GM18507 (cell line): ENCODE measurements around the gene FZD4.
"Not testable (repeated sequence)": the region's sequence is repeated elsewhere in the genome, so short reads cannot be mapped to it uniquely, and the experiment has no call there.

Source experiments
- DNase-seq: peaks from one replicate; pipeline ENCODE4 v3.0.0; 2011; ENCODE audit warnings: low read depth; ENCODE audit not compliant: insufficient read length; ENCODE audit errors: extremely low spot score
- FAIRE-seq: peaks from 2 replicates; lab custom pipeline; 2011; peaks lifted over from hg19 to GRCh38; lab: Jason Lieb, UNC

FZD4 gene

GRCh38 chr11:86978247-86978646 lies 23.1 kb upstream of the FZD4 start:
- DNase-seq (no peak), FAIRE-seq (no peak)

GRCh38 chr11:86977441-86978050 lies 22.4 kb upstream of the FZD4 start:
- no peak for DNase-seq
- no peak for FAIRE-seq

DNA sequence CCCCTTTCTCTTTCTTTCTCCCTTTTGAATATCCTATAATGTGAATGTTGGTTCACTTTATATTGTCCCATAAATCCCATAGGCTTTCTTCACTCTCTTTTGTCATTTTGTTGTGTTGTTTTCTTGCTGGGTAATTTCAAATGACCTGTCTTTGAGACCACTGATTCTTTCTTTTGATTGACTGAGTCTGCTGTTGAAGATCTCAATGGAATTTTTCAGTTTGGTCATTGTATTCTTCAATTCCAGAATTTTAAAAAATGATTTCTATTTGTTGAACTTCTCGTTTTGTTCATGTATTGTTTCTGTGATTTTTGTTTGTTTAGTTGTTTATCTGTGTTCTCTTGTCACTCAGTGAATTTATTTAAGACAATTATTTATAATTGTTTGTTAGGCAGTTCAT lies 17.5 kb upstream of the FZD4 start:
- DNase-seq (no peak), FAIRE-seq (no peak)

DNA sequence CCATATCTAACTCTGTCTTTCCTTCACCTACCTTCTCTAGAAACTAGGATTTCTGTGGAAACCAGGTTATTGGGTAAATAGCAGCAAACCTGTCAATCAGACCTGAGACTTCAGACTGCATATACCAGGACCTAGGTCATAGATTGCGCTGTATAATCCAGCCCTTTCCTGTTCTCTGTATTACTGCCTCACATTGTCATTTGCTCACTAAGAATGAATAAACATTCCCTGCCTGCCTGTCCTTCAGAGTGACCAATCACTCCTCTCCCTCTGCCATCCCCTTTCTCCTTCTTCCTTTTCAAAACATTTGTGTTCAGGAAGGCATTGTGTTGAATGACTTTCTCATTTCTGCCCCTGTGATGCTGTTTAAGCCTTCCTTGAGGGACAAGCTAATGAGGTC lies 14.1 kb upstream of the FZD4 start:
- no peak for DNase-seq
- FAIRE-seq = no peak

GRCh38 chr11:86967601-86968000 lies 12.4 kb upstream of the FZD4 start:
- FAIRE-seq, DNase-seq: not testable (repeated sequence)

GRCh38 chr11:86957976-86958646 lies 2.9 kb upstream of the FZD4 start:
- FAIRE-seq (no peak), DNase-seq (no peak)

DNA sequence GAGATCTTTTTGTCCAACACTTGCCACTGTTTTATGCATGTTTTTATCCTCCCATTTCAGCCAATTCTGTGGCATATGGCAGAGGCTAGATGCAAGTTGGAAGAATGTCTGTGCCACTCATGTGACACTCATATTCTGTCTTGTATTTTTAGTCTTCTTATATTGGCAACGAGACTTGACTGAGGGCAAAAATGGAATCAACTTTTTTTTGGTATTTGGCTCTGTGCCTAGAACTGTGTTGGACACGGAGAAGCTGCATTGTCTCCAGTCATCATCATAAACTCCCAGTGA lies 1.7 kb upstream of the FZD4 start:
- DNase-seq (no peak), FAIRE-seq (no peak)

DNA sequence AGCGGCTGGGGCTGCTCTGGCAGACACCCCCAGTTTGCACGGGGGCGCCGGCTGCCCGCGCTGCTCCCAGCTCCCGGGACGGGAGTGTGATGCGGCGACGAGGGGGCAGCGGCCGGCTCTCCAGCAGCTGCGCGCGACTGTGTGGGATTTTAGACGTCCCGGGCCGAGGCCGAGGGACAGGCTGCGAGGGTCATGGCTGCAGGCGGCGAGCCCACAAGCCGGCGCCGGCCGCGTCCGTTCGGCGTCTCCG lies 159 bp downstream of the FZD4 start:
- FAIRE-seq (no peak), DNase-seq (no peak)

DNA sequence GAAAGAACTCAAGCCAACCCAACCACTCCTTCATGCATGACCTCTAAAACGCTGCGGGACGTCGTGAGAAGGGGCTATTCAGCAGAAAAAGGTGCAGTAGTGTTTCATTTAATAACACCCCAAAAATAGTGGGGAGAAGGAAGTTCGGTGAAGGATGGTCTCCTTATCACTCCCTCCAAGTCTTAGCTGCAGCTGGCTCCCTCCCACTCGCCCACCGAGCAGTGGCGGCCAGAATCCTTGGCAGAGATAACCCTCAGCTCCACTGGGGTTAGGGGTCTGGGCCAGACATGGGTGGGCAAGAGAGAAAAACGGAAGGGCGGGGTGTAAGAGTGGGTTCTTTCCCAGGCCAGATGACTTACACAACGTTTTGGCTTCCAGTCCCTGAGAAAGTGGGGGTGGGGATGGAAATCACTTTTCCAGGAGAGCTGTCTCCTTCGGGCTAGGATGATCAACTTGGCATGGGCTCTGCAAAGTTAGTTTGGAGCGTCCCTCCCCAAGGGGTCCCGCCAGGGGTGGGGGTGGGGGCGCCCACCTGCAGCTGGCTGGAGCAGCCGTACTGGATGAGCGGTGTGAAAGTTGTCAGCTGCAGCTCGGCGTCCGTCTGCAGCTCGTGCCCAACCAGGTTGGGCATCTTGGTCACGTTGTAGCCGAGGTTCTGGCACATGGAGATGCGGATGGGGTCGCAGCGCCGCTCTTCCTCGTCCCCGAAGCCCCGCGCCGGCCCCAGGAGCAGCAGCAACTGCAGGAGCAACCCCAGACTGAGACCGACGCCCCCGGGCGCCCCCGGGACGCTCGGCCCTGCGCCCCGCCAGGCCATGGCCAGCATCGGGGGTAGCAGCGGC lies 705 bp downstream of the FZD4 start:
- FAIRE-seq (no peak), DNase-seq (no peak)

DNA sequence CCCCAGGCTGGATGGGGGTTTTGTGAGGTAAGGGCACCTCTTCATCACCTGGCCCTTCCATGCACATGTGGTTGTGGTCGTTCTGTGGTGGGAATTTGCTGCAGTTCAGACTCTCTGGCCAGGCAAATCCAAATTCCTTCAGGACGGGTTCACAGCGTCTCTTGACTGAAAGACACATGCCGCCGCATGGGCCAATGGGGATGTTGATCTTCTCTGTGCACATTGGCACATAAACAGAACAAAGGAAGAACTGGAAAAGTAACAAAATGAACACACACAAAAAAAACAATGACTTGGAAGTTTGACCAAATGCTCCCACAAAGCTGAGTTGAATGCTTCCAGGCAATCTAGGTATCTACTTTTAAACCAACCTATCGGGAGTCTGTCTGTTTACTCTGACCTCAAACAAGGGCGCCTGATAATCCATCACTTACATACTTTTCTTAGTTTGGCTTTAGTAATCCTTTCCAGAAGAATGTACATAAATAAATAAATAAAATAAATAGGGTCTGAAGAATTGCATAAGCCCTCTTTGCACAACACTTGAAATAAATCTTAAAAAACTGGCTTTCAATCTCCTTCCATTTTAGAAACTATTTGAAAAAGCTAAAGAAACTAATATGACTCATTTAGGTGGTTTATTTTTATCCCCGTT lies 2.8 kb downstream of the FZD4 start:
- DNase-seq = no peak
- FAIRE-seq = no peak

DNA sequence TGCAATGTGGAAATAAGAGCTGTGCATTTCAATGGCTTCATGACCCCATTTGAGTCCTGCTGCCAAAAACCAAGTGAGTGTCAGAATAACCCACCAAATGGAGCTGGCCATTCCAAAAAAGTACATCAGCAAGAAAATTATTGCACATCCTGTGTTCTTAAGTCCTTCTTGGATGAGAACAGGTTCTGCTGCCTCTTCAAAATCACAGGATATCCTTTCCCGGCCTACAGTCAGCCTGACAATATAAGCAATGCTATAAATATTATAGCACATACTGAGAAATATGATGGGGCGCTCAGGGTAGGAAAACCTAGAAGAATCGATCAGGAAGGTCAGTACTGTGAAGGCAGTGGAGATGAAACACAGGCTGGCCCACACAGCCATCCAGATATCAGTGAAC lies 3.5 kb downstream of the FZD4 start:
- FAIRE-seq (no peak), DNase-seq (no peak)

GRCh38 chr11:86950661-86950995 lies 4.6 kb downstream of the FZD4 start:
- FAIRE-seq = no peak
- DNase-seq = no peak

- no peak for DNase-seq
- no peak for FAIRE-seq
Observed at GRCh38 chr11:86949995-86950660, 5.1 kb downstream of the FZD4 start.

- DNase-seq (no peak), FAIRE-seq (no peak)
Observed at GRCh38 chr11:86948733-86949132, 6.5 kb downstream of the FZD4 start.

DNA sequence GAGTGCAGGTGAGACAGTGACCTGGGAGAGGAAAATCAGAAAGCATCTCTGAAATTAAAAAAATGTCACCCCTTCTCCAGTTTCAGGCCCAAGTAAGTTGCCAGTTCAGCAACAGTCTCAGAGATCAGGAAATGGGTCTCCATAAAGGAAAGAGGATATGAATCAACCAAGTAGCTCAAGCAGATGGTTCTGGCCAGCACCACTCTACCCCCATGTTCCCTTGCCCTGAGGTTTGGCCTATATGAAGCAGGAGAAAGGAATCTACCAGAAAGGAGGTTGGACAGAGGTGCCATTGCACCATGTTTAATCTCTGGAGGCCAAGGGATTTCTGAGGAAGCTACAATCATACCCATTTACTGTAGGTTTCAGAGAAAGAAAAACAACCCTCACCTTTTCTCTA lies 7.7 kb downstream of the FZD4 start:
- FAIRE-seq (no peak), DNase-seq (no peak)

- not testable (repeated sequence) for FAIRE-seq, DNase-seq
Observed at GRCh38 chr11:86943505-86943904, 11.7 kb downstream of the FZD4 start.

- FAIRE-seq (no peak), DNase-seq (no peak)
Observed at GRCh38 chr11:86941871-86942599, 13.2 kb downstream of the FZD4 start.

DNA sequence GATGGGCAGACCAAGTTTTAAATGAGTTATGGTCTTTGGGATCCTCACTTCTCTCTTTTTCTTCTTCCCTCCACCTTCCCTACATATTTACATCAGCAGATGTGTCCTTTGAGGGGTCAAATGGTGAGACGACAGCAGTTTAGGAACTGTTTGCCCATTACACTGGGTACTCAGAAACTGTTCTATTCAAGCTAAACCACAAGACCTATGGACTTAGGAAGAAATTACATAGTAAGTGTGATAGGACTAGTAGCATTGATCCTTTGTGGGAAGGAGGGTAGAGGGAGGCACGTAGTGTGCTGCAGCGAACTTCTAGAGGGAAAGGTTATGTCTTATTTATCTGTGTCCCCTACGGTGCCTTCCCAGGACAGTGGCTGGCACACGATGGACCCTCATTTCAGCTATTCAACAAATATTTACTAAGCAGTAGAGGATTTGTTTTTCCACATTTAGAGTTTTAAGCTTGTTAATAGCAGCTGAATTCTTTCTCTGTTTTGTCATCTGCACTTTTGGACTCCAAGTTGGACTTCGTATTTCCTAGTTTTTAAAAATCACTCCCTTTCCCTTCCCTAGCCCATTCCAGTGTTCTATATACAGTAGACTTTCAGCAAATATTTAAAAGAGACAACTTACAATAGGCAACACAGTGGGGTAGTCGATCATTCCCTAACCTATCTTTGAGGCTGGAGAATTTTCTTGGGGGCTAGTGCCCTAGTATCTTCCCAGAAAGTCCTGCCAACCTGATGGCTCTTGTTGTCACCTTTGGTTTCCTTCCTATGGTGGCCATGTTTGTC lies 13.9 kb downstream of the FZD4 start:
- DNase-seq (no peak), FAIRE-seq (no peak)
